Measurements from ENCODE around the gene DEGS2. TPM values are rescaled to one million over a fixed set of nuclear protein-coding genes. Genes with fewer than 3 reads are reported as not detected.

The DEGS2 gene
- total and polyA plus RNA-seq, 3 experiments from 2014 or later, result 0.35 to 0.72 (median 0.42) TPM

- peak overlapping the region in 3 of 8 donors; percentile 5 to 17 (median 12) for H3K27ac Mint-ChIP-seq
- no peak for DNase-seq
- Histone ChIP-seq H3K4me3 (ENCODE audit: low read length) (no peak overlapping the region), H3K27ac (ENCODE audit: low read depth, low read length) (no peak overlapping the region), H3K27me3 (ENCODE audit: insufficient read depth, low read length, poor library complexity, severe bottlenecking) (no peaks in the 10 kb centered on the region), H3K9me3 (ENCODE audit: low read length) (no peaks in the 10 kb centered on the region), H3K36me3 (ENCODE audit: insufficient read depth, low read length) (peaks cover 96% of the 10 kb centered on the region), H3K4me1 (ENCODE audit: insufficient read depth, low read length) (no peaks in the 10 kb centered on the region)
- CTCF ChIA-PET, result no interaction called here
- no peaks in the 10 kb centered on the region for H3K9me3 Mint-ChIP-seq
- peaks cover 0 to 98% (median 17%) of the 10 kb centered on the region in 3 donors for H3K36me3 Mint-ChIP-seq
- H3K4me1 Mint-ChIP-seq, result peaks cover 0 to 5% (median 0%) of the 10 kb centered on the region in 3 donors
- peaks cover 0 to 2% of the 10 kb centered on the region in 2 donors for H3K27me3 Mint-ChIP-seq
- POLR2A ChIA-PET, result no interaction called here
- no peak overlapping the region for H3K4me3 Mint-ChIP-seq
Measured at GRCh38 chr14:100132903-100133510, 26.4 kb downstream of the DEGS2 start.

- H3K4me1 Mint-ChIP-seq, result peaks cover 0 to 5% (median 0%) of the 10 kb centered on the region in 3 donors
- H3K9me3 ChIP-seq (ENCODE audit: low read length), result no peaks in the 10 kb centered on the region
- H3K27me3 ChIP-seq (ENCODE audit: insufficient read depth, low read length, poor library complexity, severe bottlenecking), result no peaks in the 10 kb centered on the region
- CTCF ChIA-PET, result interaction anchor here (1.5 kb wide), 1 partner anchor 12 kb away, joined by 6 read pairs; no protein-coding TSS in a partner anchor
- H3K4me3 Mint-ChIP-seq, result no peak overlapping the region
- H3K27ac Mint-ChIP-seq, result peak overlapping the region in 6 of 8 donors; percentile 39 to 69 (median 57)
- no peaks in the 10 kb centered on the region for H3K4me1 ChIP-seq (ENCODE audit: insufficient read depth, low read length)
- H3K27me3 Mint-ChIP-seq, result peaks cover 0 to 2% of the 10 kb centered on the region in 2 donors
- DNase-seq, result no peak
- H3K27ac ChIP-seq (ENCODE audit: low read depth, low read length), result no peak overlapping the region
- H3K9me3 Mint-ChIP-seq, result no peaks in the 10 kb centered on the region
- H3K36me3 Mint-ChIP-seq, result peaks cover 0 to 98% (median 22%) of the 10 kb centered on the region in 3 donors
- POLR2A ChIA-PET, result no interaction called here
- H3K36me3 ChIP-seq (ENCODE audit: insufficient read depth, low read length), result peaks cover 96% of the 10 kb centered on the region
- no peak overlapping the region for H3K4me3 ChIP-seq (ENCODE audit: low read length)
Measured at GRCh38 chr14:100132161-100132902, 27.1 kb downstream of the DEGS2 start.

GRCh38 chr14:100131181-100131580 is 28.3 kb downstream of the DEGS2 start:
- H3K36me3 ChIP-seq (ENCODE audit: insufficient read depth, low read length), result peaks cover 96% of the 10 kb centered on the region
- no peak overlapping the region for H3K27ac ChIP-seq (ENCODE audit: low read depth, low read length)
- DNase-seq, result no peak
- ChIA-PET CTCF (interaction anchor here (1.5 kb wide), 1 partner anchor 11 kb away, joined by 6 read pairs; no protein-coding TSS in a partner anchor), POLR2A (interaction anchor here (0.6 kb wide), 2 partner anchors 23 to 93 kb away, joined by 3 read pairs; no protein-coding TSS in a partner anchor)
- no peaks in the 10 kb centered on the region for H3K9me3 ChIP-seq (ENCODE audit: low read length)
- H3K4me1 ChIP-seq (ENCODE audit: insufficient read depth, low read length), result no peaks in the 10 kb centered on the region
- H3K36me3 Mint-ChIP-seq, result peaks cover 0 to 98% (median 19%) of the 10 kb centered on the region in 3 donors
- H3K9me3 Mint-ChIP-seq, result no peaks in the 10 kb centered on the region
- H3K4me3 Mint-ChIP-seq, result no peak overlapping the region
- peak overlapping the region in 6 of 8 donors; percentile 39 to 88 (median 61) for H3K27ac Mint-ChIP-seq
- H3K4me1 Mint-ChIP-seq, result no peaks in the 10 kb centered on the region
- peaks cover 0 to 2% of the 10 kb centered on the region in 2 donors for H3K27me3 Mint-ChIP-seq
- no peak overlapping the region for H3K4me3 ChIP-seq (ENCODE audit: low read length)
- H3K27me3 ChIP-seq (ENCODE audit: insufficient read depth, low read length, poor library complexity, severe bottlenecking), result no peaks in the 10 kb centered on the region

GRCh38 chr14:100130521-100130920 is 28.9 kb downstream of the DEGS2 start:
- no peaks in the 10 kb centered on the region for H3K27me3 ChIP-seq (ENCODE audit: insufficient read depth, low read length, poor library complexity, severe bottlenecking)
- peaks cover 0 to 98% (median 19%) of the 10 kb centered on the region in 3 donors for H3K36me3 Mint-ChIP-seq
- H3K36me3 ChIP-seq (ENCODE audit: insufficient read depth, low read length), result peaks cover 96% of the 10 kb centered on the region
- no peak overlapping the region for H3K4me3 ChIP-seq (ENCODE audit: low read length)
- ChIA-PET CTCF (interaction anchor here (1.0 to 1.5 kb wide), 2 partner anchors 10 to 62 kb away, joined by 3 to 6 read pairs; no protein-coding TSS in a partner anchor), POLR2A (interaction anchor here (0.6 kb wide), 2 partner anchors 21 to 94 kb away, joined by 3 to 5 read pairs; no protein-coding TSS in a partner anchor)
- no peak overlapping the region for H3K4me3 Mint-ChIP-seq
- no peaks in the 10 kb centered on the region for H3K9me3 ChIP-seq (ENCODE audit: low read length)
- peak overlapping the region in 3 of 8 donors; percentile 51 to 88 (median 76) for H3K27ac Mint-ChIP-seq
- no peaks in the 10 kb centered on the region for H3K4me1 Mint-ChIP-seq
- peaks cover 0 to 2% of the 10 kb centered on the region in 2 donors for H3K27me3 Mint-ChIP-seq
- no peaks in the 10 kb centered on the region for H3K4me1 ChIP-seq (ENCODE audit: insufficient read depth, low read length)
- H3K9me3 Mint-ChIP-seq, result no peaks in the 10 kb centered on the region
- no peak overlapping the region for H3K27ac ChIP-seq (ENCODE audit: low read depth, low read length)
- no peak for DNase-seq

GRCh38 chr14:100129161-100129589 is 30.3 kb downstream of the DEGS2 start:
- H3K36me3 ChIP-seq (ENCODE audit: insufficient read depth, low read length), result peaks cover 94% of the 10 kb centered on the region

GRCh38 chr14:100128688-100129087 is 30.8 kb downstream of the DEGS2 start:
- no peak overlapping the region for H3K4me3 ChIP-seq (ENCODE audit: low read length)
- no peak overlapping the region for H3K27ac Mint-ChIP-seq
- CTCF ChIA-PET, result interaction anchor here (1.0 to 1.3 kb wide), 3 partner anchors 9 to 64 kb away, joined by 3 to 4 read pairs (median 3); no protein-coding TSS in a partner anchor
- no peaks in the 10 kb centered on the region for H3K9me3 Mint-ChIP-seq
- no peaks in the 10 kb centered on the region for H3K27me3 ChIP-seq (ENCODE audit: insufficient read depth, low read length, poor library complexity, severe bottlenecking)
- peaks cover 0 to 4% (median 4%) of the 10 kb centered on the region in 3 donors for H3K4me1 Mint-ChIP-seq
- peaks cover 0 to 97% (median 20%) of the 10 kb centered on the region in 3 donors for H3K36me3 Mint-ChIP-seq
- DNase-seq, result no peak
- no peak overlapping the region for H3K27ac ChIP-seq (ENCODE audit: low read depth, low read length)
- peaks cover 0 to 2% of the 10 kb centered on the region in 2 donors for H3K27me3 Mint-ChIP-seq
- POLR2A ChIA-PET, result interaction anchor here (1.3 kb wide), 1 partner anchor 18 kb away, joined by 3 read pairs; no protein-coding TSS in a partner anchor
- no peak overlapping the region for H3K4me3 Mint-ChIP-seq
- H3K4me1 ChIP-seq (ENCODE audit: insufficient read depth, low read length), result no peaks in the 10 kb centered on the region
- peaks cover 95% of the 10 kb centered on the region for H3K36me3 ChIP-seq (ENCODE audit: insufficient read depth, low read length)
- H3K9me3 ChIP-seq (ENCODE audit: low read length), result no peaks in the 10 kb centered on the region

More at GRCh38 chr14:100129161-100129589, 30.3 kb downstream of the DEGS2 start:
- H3K9me3 Mint-ChIP-seq, result no peaks in the 10 kb centered on the region
- H3K4me3 Mint-ChIP-seq, result no peak overlapping the region
- peak overlapping the region in 1 of 8 donors; percentile 34 for H3K27ac Mint-ChIP-seq
- no peaks in the 10 kb centered on the region for H3K4me1 ChIP-seq (ENCODE audit: insufficient read depth, low read length)
- H3K36me3 Mint-ChIP-seq, result peaks cover 0 to 98% (median 23%) of the 10 kb centered on the region in 3 donors
- DNase-seq, result no peak
- no peaks in the 10 kb centered on the region for H3K9me3 ChIP-seq (ENCODE audit: low read length)
- H3K27me3 Mint-ChIP-seq, result peaks cover 0 to 2% of the 10 kb centered on the region in 2 donors
- H3K27ac ChIP-seq (ENCODE audit: low read depth, low read length), result no peak overlapping the region
- CTCF ChIA-PET, result interaction anchor here (0.7 to 1.3 kb wide), 3 partner anchors 23 to 64 kb away, joined by 3 read pairs; no protein-coding TSS in a partner anchor
- H3K4me3 ChIP-seq (ENCODE audit: low read length), result no peak overlapping the region
- POLR2A ChIA-PET, result interaction anchor here (1.3 kb wide), 1 partner anchor 17 kb away, joined by 3 read pairs; no protein-coding TSS in a partner anchor
- H3K4me1 Mint-ChIP-seq, result peaks cover 0 to 4% (median 4%) of the 10 kb centered on the region in 3 donors
- H3K27me3 ChIP-seq (ENCODE audit: insufficient read depth, low read length, poor library complexity, severe bottlenecking), result no peaks in the 10 kb centered on the region

- H3K4me3 Mint-ChIP-seq, result no peak overlapping the region
- peaks cover 2 to 7% (median 4%) of the 10 kb centered on the region in 3 donors for H3K4me1 Mint-ChIP-seq
- no peak overlapping the region for H3K4me3 ChIP-seq (ENCODE audit: low read length)
- no peaks in the 10 kb centered on the region for H3K4me1 ChIP-seq (ENCODE audit: insufficient read depth, low read length)
- peak overlapping the region in 2 of 8 donors; percentile 42 to 49 for H3K27ac Mint-ChIP-seq
- H3K36me3 Mint-ChIP-seq, result peaks cover 0 to 97% (median 19%) of the 10 kb centered on the region in 3 donors
- no peak overlapping the region for H3K27ac ChIP-seq (ENCODE audit: low read depth, low read length)
- ChIA-PET CTCF (interaction anchor here (1.0 to 1.3 kb wide), 3 partner anchors 9 to 65 kb away, joined by 3 to 4 read pairs (median 3); no protein-coding TSS in a partner anchor), POLR2A (interaction anchor here (0.8 to 1.3 kb wide), 2 partner anchors 18 to 28 kb away, joined by 3 to 5 read pairs; no protein-coding TSS in a partner anchor)
- no peaks in the 10 kb centered on the region for H3K9me3 ChIP-seq (ENCODE audit: low read length)
- DNase-seq, result no peak
- no peaks in the 10 kb centered on the region for H3K9me3 Mint-ChIP-seq
- H3K27me3 ChIP-seq (ENCODE audit: insufficient read depth, low read length, poor library complexity, severe bottlenecking), result no peaks in the 10 kb centered on the region
- H3K36me3 ChIP-seq (ENCODE audit: insufficient read depth, low read length), result peaks cover 96% of the 10 kb centered on the region
- peaks cover 0 to 2% of the 10 kb centered on the region in 2 donors for H3K27me3 Mint-ChIP-seq
Measured at GRCh38 chr14:100127853-100128455, 31.5 kb downstream of the DEGS2 start.

Measured in CD8-positive, alpha-beta memory T cell (primary cell).